Measurements from ENCODE around the gene DGKK.

GRCh38 chrX:50343917-50344316 lies 126.7 kb downstream of the DGKK start:
- TF ChIP-seq CTCF (IDR thresholded peaks at IDR 0.05; ENCODE audit: insufficient read depth, low read depth, low read length), result no peak
- TF ChIP-seq EZH2 (IDR thresholded peaks at IDR 0.05; ENCODE audit: insufficient read depth, low read length), result no peak

Data from astrocyte (in vitro differentiated cells and primary cell).